K562 (cell line): ENCODE data around the gene MMP7. TPM values are rescaled to one million over a fixed set of nuclear protein-coding genes. Genes with fewer than 3 reads are reported as not detected.

Source experiments
- CEBPB ChIP-seq: fragments of 450-650 bp; IDR thresholded peaks from 2 replicates; pipeline ENCODE4 v1.6.1; 2016; ENCODE audit warnings: missing genetic modification characterization, missing compliant biosample characterization
- GTF3C2 ChIP-seq: IDR thresholded peaks from 3 replicates; pipeline ENCODE4 v1.6.1; 2011; ENCODE audit warnings: borderline replicate concordance, mild to moderate bottlenecking, moderate library complexity; ENCODE audit not compliant: insufficient read length; ENCODE audit errors: extremely low read depth
- MCM3 ChIP-seq: fragments of 450-650 bp; IDR thresholded peaks from 2 replicates; pipeline ENCODE4 v1.6.1; 2016
- NCOR1 ChIP-seq: fragments of 450-650 bp; IDR thresholded peaks from 2 replicates; pipeline ENCODE4 v1.6.1; 2016; ENCODE audit warnings: mild to moderate bottlenecking, moderate library complexity
- PCBP2 ChIP-seq: fragments of 200-400 bp; formaldehyde crosslinking; IDR thresholded peaks from 2 replicates; pipeline ENCODE4 v1.6.1; 2018; ENCODE audit warnings: low read length, low read depth, mild to moderate bottlenecking, moderate library complexity; ENCODE audit not compliant: poor library complexity, severe bottlenecking
- RB1 ChIP-seq: fragments of 450-650 bp; IDR thresholded peaks from 2 replicates; pipeline ENCODE4 v1.6.1; 2017; ENCODE audit warnings: low read depth, mild to moderate bottlenecking
- STAT5A ChIP-seq: IDR thresholded peaks from 2 replicates; pipeline ENCODE4 v1.6.1; 2012; ENCODE audit warnings: low read length, inconsistent platforms, borderline replicate concordance
- TCF7L2 ChIP-seq: fragments of 150-350 bp; IDR thresholded peaks from 2 replicates; pipeline ENCODE4 v1.6.1; 2016; ENCODE audit warnings: low read depth, mild to moderate bottlenecking, low read length, moderate library complexity
- WHSC1 ChIP-seq: IDR thresholded peaks from one replicate; pipeline ENCODE4 v1.6.1; 2012; ENCODE audit warnings: low read length, control low read depth, inconsistent platforms
- ZFP36 ChIP-seq: fragments of 150-350 bp; IDR thresholded peaks from 2 replicates; pipeline ENCODE4 v1.6.1; 2018; ENCODE audit warnings: low read length, low read depth; ENCODE audit not compliant: partially characterized antibody
- ZMIZ1 ChIP-seq, 2 experiments: fragments of 150-350 bp in 1 of 2; IDR thresholded peaks; 2 replicates each; pipeline ENCODE4 v1.6.1; 2012 to 2016; ENCODE audit warnings: low read depth in 2 of 2, low read length in 2 of 2, mild to moderate bottlenecking in 1 of 2, moderate library complexity in 1 of 2
- ZNF561 ChIP-seq: fragments of 450-650 bp; formaldehyde crosslinking; conservative IDR thresholded peaks from 2 replicates; pipeline ENCODE4 v1.4.0; 2020; ENCODE audit warnings: mild to moderate bottlenecking, moderate library complexity
- ZSCAN32 ChIP-seq: fragments of 450-650 bp; formaldehyde crosslinking; IDR thresholded peaks from 2 replicates; pipeline ENCODE4 v1.4.0; 2020; ENCODE audit warnings: mild to moderate bottlenecking, moderate library complexity
- polyA plus RNA-seq, 8 experiments: library from polyadenylated mRNA; depleted of rRNA in 4 of 8; stranded (reverse) in 5 of 8; unstranded in 3 of 8; fragments of >200 nt; fragmentation: Nextera tagmentation in 2 of 8; fragmentation: Illumina TruSeq in 1 of 8; extraction: Ambion mirVana in 2 of 8; extraction: Trizol in 1 of 8; gene quantifications; 2 replicates each; pipeline versions ENCODE4 v1.2.1 to v1.2.3, GENCODE V29; 2011 to 2014; ENCODE audit warnings: inconsistent platforms in 1 of 8, missing spikeins in 1 of 8
- total RNA-seq, 7 experiments: library from RNA; depleted of rRNA in 6 of 7; stranded (reverse); fragments of >200 nt in 6 of 7; fragmentation: Illumina TruSeq in 2 of 7; extraction: Trizol in 2 of 7; gene quantifications; 2 replicates each; pipeline versions ENCODE4 v1.2.1 to v1.2.3, GENCODE V29; 2011 to 2021; ENCODE audit warnings: low replicate concordance in 1 of 7

The MMP7 gene
- total and polyA plus RNA-seq, 9 of the 15 experiments (the other 6 are each of a cell fraction or from before 2014, with no cell fraction given) = 0.13 TPM; not detected in 8

GRCh38 chr11:102495161-102496042 lies 35.1 kb downstream of the MMP7 start (continued):
- no peak for TF ChIP-seq ZNF561 (CRISPR knock-in tag)
- no peak for TF ChIP-seq NCOR1
- no peak for TF ChIP-seq WHSC1
- TF ChIP-seq GTF3C2 = no peak
- peak; percentile 66 for TF ChIP-seq ZFP36
- TF ChIP-seq ZSCAN32 (CRISPR knock-in tag) = no peak
- TF ChIP-seq MCM3 = no peak
- TF ChIP-seq CEBPB (tag) = peak; percentile 77
- no peak for TF ChIP-seq STAT5A
- TF ChIP-seq TCF7L2 = no peak
- 0 out of 2 replicates have a peak, but pooled peaks have one; percentile 9 for TF ChIP-seq RB1
- TF ChIP-seq ZMIZ1 (IDR thresholded peaks at IDR 0.05; ENCODE audit: low read depth in 2 of 2, low read length in 2 of 2) = no peak
- no peak for TF ChIP-seq PCBP2
